ENCODE measurements around the gene FEN1.

DNA sequence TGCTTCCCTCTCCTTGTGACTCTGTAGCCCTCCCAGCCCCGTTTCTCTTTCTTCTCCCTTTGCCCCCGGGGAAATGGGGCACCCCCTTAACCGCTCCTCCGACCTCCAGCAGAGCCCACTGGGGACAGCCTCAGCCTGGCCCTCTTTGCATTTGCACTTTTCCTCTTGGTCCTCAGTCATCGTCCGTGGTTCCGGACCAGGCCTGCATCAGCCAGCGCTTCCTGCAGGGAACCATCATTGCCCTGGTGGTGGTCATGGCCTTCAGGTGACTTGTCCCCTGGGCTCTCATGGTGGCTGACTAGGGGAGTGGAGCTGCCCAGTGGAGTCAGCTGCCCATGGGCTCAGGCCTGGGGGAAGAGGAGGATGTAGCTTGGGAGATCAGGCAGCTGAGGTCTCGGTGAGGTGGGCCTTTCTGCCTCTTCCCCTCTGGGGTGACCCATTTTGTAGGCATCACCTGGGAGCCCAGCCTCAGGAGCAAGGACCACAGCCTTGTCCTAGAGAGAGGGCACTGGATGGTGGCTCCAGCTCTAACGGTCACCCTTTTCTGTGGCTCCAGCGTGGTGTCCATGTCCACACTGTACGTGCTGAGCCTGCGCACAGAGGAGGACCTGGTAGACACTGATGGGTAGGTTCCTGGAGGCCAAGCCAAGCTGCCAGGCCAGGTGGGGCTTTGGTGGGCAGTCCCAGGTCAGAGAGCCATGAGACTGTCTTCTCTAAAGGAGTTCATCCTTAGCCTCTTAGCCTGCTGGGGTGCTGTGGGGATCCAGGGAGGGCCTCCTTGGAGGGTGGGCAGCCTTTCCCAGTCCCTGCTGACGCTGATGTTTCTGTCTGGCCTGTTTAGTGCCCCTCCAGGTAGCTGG is 12.8 kb upstream of the FEN1 start:
- TF ChIP-seq CBX8 (IDR thresholded peaks at IDR 0.05; ENCODE audit: borderline replicate concordance, low read depth, low read length), result no peak
- TF ChIP-seq CTCF (IDR thresholded peaks at IDR 0.05; ENCODE audit: control extremely low read depth in 1 of 3, insufficient read depth in 1 of 3, low read depth in 1 of 3, low read length in 3 of 3), result no peak
- TF ChIP-seq CEBPB (IDR thresholded peaks at IDR 0.05; ENCODE audit: low read depth, low read length), result no peak
- no peak for TF ChIP-seq YY1 (IDR thresholded peaks at IDR 0.05; ENCODE audit: low read depth, low read length)
- no peak for TF ChIP-seq TAF1 (IDR thresholded peaks at IDR 0.05; ENCODE audit: low read depth, low read length)
